HCT116 (cell line): ENCODE measurements around the gene DENND2A. TPM values are rescaled to one million over a fixed set of nuclear protein-coding genes. Genes with fewer than 3 reads are reported as not detected.

ENCODE experiments used
- ATAC-seq: fragments of 200-7000 bp; cut with Tn5 transposase; 2 replicates; pipeline ENCODE4 v1.9.1; 2020; ENCODE audit warnings: mild to moderate bottlenecking, moderate library complexity
- BruUV-seq: library from RNA; stranded (reverse); fragments of 400-500 nt; replicated peaks from 2 replicates; lab custom pipeline; 2021; lab: Mats Ljungman, UMichigan
- CTCF ChIA-PET: fragments of 300-600 bp; sonication (Branson Sonifier 250); formaldehyde crosslinking; loops from one replicate; lab custom pipeline; 2021; ENCODE audit warnings: antibody characterized with exemption; lab: Charles Lee
- POLR2A ChIA-PET: fragments of 300-600, 350-600 bp; sonication (Branson Sonifier 250); formaldehyde crosslinking; loops from one replicate; lab custom pipeline; 2021; ENCODE audit warnings: antibody characterized with exemption; lab: Charles Lee
- RAD21 ChIA-PET, 2 experiments: fragments of 300-600 bp; sonication (Branson Sonifier 250); formaldehyde crosslinking; loops; one replicate each; lab custom pipeline; 2023; ENCODE audit warnings: low total read pairs in 2 of 2; ENCODE audit not compliant: uncharacterized antibody in 2 of 2, unreplicated experiment in 2 of 2, low non-redundant PET in 1 of 2; lab: Charles Lee
- DNase-seq: peaks from one replicate; pipeline ENCODE4 v3.0.0-alpha.2; 2010; ENCODE audit warnings: low read depth, low spot score
- H2AFZ ChIP-seq: fragments of 200-600 bp; shearing (Covaris generic), sonication (generic); 2 replicates; pipeline ENCODE4 v1.6.1; 2017; ENCODE audit warnings: low read depth, mixed run types, mixed read lengths, antibody characterized with exemption, low read length; ENCODE audit not compliant: poor library complexity, severe bottlenecking
- H3K27ac ChIP-seq: 2 replicates; pipeline ENCODE4 v1.5.1; 2012; ENCODE audit warnings: low read depth, low read length
- H3K27me3 ChIP-seq: fragments of 200-600 bp; sonication (generic); 2 replicates; pipeline ENCODE4 v1.6.1; 2016; ENCODE audit warnings: mixed run types, low read length, mixed read lengths; ENCODE audit not compliant: insufficient read depth
- H3K36me3 ChIP-seq, 2 experiments: fragments of 200-500 bp in 1 of 2; fragments of 200-600 bp in 1 of 2; sonication (Bioruptor generic) in 1 of 2; sonication (generic) in 1 of 2; 2 replicates each; pipeline versions ENCODE4 v1.5.1 to v1.6.1; 2014 to 2016; ENCODE audit warnings: low read length in 2 of 2, inconsistent platforms in 1 of 2, mixed read lengths in 1 of 2, mixed run types in 1 of 2; ENCODE audit not compliant: insufficient read depth in 2 of 2, control insufficient read depth in 1 of 2
- H3K4me1 ChIP-seq, 2 experiments: fragments of 200-600 bp in 1 of 2; sonication (generic) in 1 of 2; 2 replicates each; pipeline versions ENCODE4 v1.5.1 to v1.6.1; 2012 to 2017; ENCODE audit warnings: low read length in 2 of 2, inconsistent platforms in 1 of 2, mild to moderate bottlenecking in 1 of 2, mixed read lengths in 1 of 2, mixed run types in 1 of 2, moderate library complexity in 1 of 2; ENCODE audit not compliant: insufficient read depth in 2 of 2, control insufficient read depth in 1 of 2
- H3K4me2 ChIP-seq: fragments of 200-600 bp; sonication (generic); 2 replicates; pipeline ENCODE4 v1.6.1; 2017; ENCODE audit warnings: mixed run types, low read length, mixed read lengths
- H3K4me3 ChIP-seq, 2 experiments: fragments of 200-600 bp in 1 of 2; sonication (generic) in 1 of 2; replicated peaks in 1 of 2; 2 replicates each; pipeline ENCODE4 v1.5.1; 2011 to 2016; ENCODE audit warnings: low read length in 2 of 2, control low read depth in 1 of 2, low read depth in 1 of 2, mild to moderate bottlenecking in 1 of 2, mixed read lengths in 1 of 2, mixed run types in 1 of 2
- H3K79me2 ChIP-seq: fragments of 200-600 bp; sonication (generic); 2 replicates; pipeline ENCODE4 v1.6.1; 2017; ENCODE audit warnings: mild to moderate bottlenecking, mixed run types, low read length, moderate library complexity, mixed read lengths; ENCODE audit not compliant: insufficient read depth
- H3K9ac ChIP-seq: fragments of 200-600 bp; sonication (generic); 2 replicates; pipeline ENCODE4 v1.6.1; 2016; ENCODE audit warnings: low read length, mixed read lengths
- H3K9me2 ChIP-seq: fragments of 200-600 bp; sonication (generic), shearing (Covaris generic); 2 replicates; pipeline ENCODE4 v1.6.1; 2017; ENCODE audit warnings: mixed run types, mild to moderate bottlenecking, moderate library complexity; ENCODE audit not compliant: insufficient read depth
- H3K9me3 ChIP-seq, 2 experiments: fragments of 200-500 bp in 1 of 2; fragments of 200-600 bp in 1 of 2; sonication (Bioruptor generic) in 1 of 2; sonication (generic) in 1 of 2; 2 replicates each; pipeline ENCODE4 v1.6.1; 2014 to 2017; ENCODE audit warnings: low read length in 2 of 2, mixed read lengths in 2 of 2, inconsistent platforms in 1 of 2, low read depth in 1 of 2, mild to moderate bottlenecking in 1 of 2, mixed run types in 1 of 2, moderate library complexity in 1 of 2; ENCODE audit not compliant: control insufficient read depth in 1 of 2, insufficient read depth in 1 of 2
- H4K20me1 ChIP-seq: fragments of 200-600 bp; sonication (generic), shearing (Covaris generic); 2 replicates; pipeline ENCODE4 v1.6.1; 2017; ENCODE audit warnings: mixed run types, mild to moderate bottlenecking, moderate library complexity; ENCODE audit not compliant: insufficient read depth
- CBX3 ChIP-seq: IDR thresholded peaks from 2 replicates; pipeline ENCODE4 v1.6.1; 2012; ENCODE audit warnings: low read depth
- EGR1 ChIP-seq: IDR thresholded peaks from 2 replicates; pipeline ENCODE4 v1.6.1; 2012; ENCODE audit warnings: low read depth
- EZH2 ChIP-seq: fragments of 200-600 bp; sonication (generic); IDR thresholded peaks from 2 replicates; pipeline ENCODE4 v1.6.1; 2017; ENCODE audit warnings: antibody characterized with exemption, mixed run types
- EZH2phosphoT487 ChIP-seq: fragments of 200-600 bp; IDR thresholded peaks from 2 replicates; pipeline ENCODE4 v1.6.1; 2018; ENCODE audit warnings: antibody characterized with exemption, borderline replicate concordance
- FOSL1 ChIP-seq: IDR thresholded peaks from 2 replicates; pipeline ENCODE4 v1.6.1; 2012; ENCODE audit warnings: low read depth
- POLR2A ChIP-seq: IDR thresholded peaks from 2 replicates; pipeline ENCODE4 v1.7.0; 2011; ENCODE audit warnings: borderline replicate concordance; ENCODE audit not compliant: insufficient read depth, insufficient read length; ENCODE audit errors: extremely low read depth
- RAD21 ChIP-seq: IDR thresholded peaks from 2 replicates; pipeline ENCODE4 v1.6.1; 2012; ENCODE audit warnings: low read depth, mild to moderate bottlenecking
- SIN3A ChIP-seq: IDR thresholded peaks from 2 replicates; pipeline ENCODE4 v1.6.1; 2012; ENCODE audit warnings: low read depth
- SRF ChIP-seq: IDR thresholded peaks from 2 replicates; pipeline ENCODE4 v1.6.1; 2012; ENCODE audit warnings: low read depth
- YY1 ChIP-seq: IDR thresholded peaks from 2 replicates; pipeline ENCODE4 v1.6.1; 2011; ENCODE audit warnings: low read length, low read depth, moderate library complexity, mild to moderate bottlenecking; ENCODE audit not compliant: insufficient replicate concordance; ENCODE audit errors: extremely low read depth
- ZNF274 ChIP-seq: fragments of 200-500 bp; sonication (Bioruptor generic); IDR thresholded peaks from 2 replicates; pipeline ENCODE4 v1.6.1; 2014; ENCODE audit warnings: mild to moderate bottlenecking, low read depth, low read length, inconsistent platforms
- intact Hi-C: fragments of 100-400 bp; cut with micrococcal nuclease; formaldehyde crosslinking; loops from 2 replicates; pipeline ENCODE4 v1.10.0; 2022
- total RNA-seq: library from RNA; stranded (reverse); gene quantifications from one replicate; pipeline ENCODE4 v1.2.1, GENCODE V29; 2021; ENCODE audit not compliant: unreplicated experiment
- TF ChIP-seq, protein P1 (sequence below), 3 experiments: fragments of 200-600 bp in 1 of 3; sonication (generic) in 1 of 3; IDR thresholded peaks in 2 of 3; conservative IDR thresholded peaks in 1 of 3; 2 replicates each; pipeline ENCODE4 v1.5.1; 2012 to 2017; ENCODE audit warnings: low read depth in 2 of 3, low read length in 2 of 3, antibody characterized with exemption in 1 of 3, borderline replicate concordance in 1 of 3, control low read depth in 1 of 3, mild to moderate bottlenecking in 1 of 3, mixed read lengths in 1 of 3, mixed run types in 1 of 3, moderate library complexity in 1 of 3; ENCODE audit not compliant: insufficient read depth in 1 of 3
- TF ChIP-seq, protein P2 (sequence below): IDR thresholded peaks from 2 replicates; pipeline ENCODE4 v1.6.1; 2012

DENND2A gene
- total RNA-seq, 1 experiment from 2014 or later: 0.12 TPM

DNA sequence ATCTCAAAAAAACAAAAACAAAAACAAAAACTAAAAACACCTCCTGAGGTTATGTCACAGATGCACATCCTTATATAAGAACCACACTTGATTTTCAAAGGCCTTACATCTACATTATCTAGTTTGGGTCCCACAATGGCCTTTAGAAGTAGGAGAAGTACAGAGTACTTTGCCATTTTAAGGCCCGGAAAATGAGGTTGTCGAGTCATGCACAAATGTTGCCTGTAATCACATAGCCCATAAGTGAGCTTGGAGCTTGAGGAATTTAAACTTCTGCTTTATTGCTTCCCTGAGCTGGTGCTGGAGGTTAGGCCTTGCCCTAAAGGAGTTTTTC is 151.6 kb downstream of the DENND2A start:
- Histone ChIP-seq H3K27me3 (no peaks in the 10 kb centered on the region), H3K79me2 (no peaks in the 10 kb centered on the region), H3K27ac (no peak overlapping the region), H3K36me3 (no peaks in the 10 kb centered on the region), H3K9me3 (no peaks in the 10 kb centered on the region), H3K9me2 (no peaks in the 10 kb centered on the region), H3K4me3 (no peak overlapping the region), H3K4me1 (no peaks in the 10 kb centered on the region), H3K4me2 (no peak overlapping the region), H4K20me1 (no peaks in the 10 kb centered on the region), H3K9ac (no peak overlapping the region), H2AFZ (no peak overlapping the region)
- TF ChIP-seq, protein P1, sequence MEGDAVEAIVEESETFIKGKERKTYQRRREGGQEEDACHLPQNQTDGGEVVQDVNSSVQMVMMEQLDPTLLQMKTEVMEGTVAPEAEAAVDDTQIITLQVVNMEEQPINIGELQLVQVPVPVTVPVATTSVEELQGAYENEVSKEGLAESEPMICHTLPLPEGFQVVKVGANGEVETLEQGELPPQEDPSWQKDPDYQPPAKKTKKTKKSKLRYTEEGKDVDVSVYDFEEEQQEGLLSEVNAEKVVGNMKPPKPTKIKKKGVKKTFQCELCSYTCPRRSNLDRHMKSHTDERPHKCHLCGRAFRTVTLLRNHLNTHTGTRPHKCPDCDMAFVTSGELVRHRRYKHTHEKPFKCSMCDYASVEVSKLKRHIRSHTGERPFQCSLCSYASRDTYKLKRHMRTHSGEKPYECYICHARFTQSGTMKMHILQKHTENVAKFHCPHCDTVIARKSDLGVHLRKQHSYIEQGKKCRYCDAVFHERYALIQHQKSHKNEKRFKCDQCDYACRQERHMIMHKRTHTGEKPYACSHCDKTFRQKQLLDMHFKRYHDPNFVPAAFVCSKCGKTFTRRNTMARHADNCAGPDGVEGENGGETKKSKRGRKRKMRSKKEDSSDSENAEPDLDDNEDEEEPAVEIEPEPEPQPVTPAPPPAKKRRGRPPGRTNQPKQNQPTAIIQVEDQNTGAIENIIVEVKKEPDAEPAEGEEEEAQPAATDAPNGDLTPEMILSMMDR (IDR thresholded peaks at IDR 0.05 in 2 of 3, conservative IDR thresholded peaks at IDR 0.05 in 1 of 3; ENCODE audit: borderline replicate concordance in 1 of 3, insufficient read depth in 1 of 3, low read depth in 2 of 3, low read length in 2 of 3): no peak
- no peak for TF ChIP-seq EGR1
- no peak for TF ChIP-seq RAD21
- TF ChIP-seq ZNF274: no peak
- TF ChIP-seq SIN3A: no peak
- no peak for TF ChIP-seq EZH2phosphoT487
- TF ChIP-seq CBX3: no peak
- no peak for TF ChIP-seq EZH2
- TF ChIP-seq FOSL1: no peak
- TF ChIP-seq SRF: no peak
- TF ChIP-seq POLR2A: no peak
- TF ChIP-seq, protein P2, sequence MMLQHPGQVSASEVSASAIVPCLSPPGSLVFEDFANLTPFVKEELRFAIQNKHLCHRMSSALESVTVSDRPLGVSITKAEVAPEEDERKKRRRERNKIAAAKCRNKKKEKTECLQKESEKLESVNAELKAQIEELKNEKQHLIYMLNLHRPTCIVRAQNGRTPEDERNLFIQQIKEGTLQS: no peak
- no peak for TF ChIP-seq YY1
- POLR2A ChIA-PET: no interaction called here
- no peak for DNase-seq
- CTCF ChIA-PET: no interaction called here
- no TSS peak for BruUV-seq
- intact Hi-C loops: no loop called here
- RAD21 ChIA-PET: no interaction called here
- ATAC-seq: no peak
